ENCODE results near the gene FBXL17. TPM values are rescaled to one million over a fixed set of nuclear protein-coding genes. Genes with fewer than 3 reads are reported as not detected.

FBXL17 gene
- total RNA-seq, 2 donors from 2014 or later: 24.8 to 58.2 TPM

GRCh38 chr5:108196276-108196675 is 185.6 kb downstream of the FBXL17 start:
- peaks cover 0 to 11% of the 10 kb centered on the region in 2 donors for H3K4me1 ChIP-seq (ENCODE audit: control insufficient read depth in 1 of 2, low read depth in 2 of 2)
- no peak for DNase-seq (ENCODE audit: low spot score)
- no peak for ATAC-seq (ENCODE audit: insufficient number of reproducible peaks, low FRiP score, low read depth)

DNA sequence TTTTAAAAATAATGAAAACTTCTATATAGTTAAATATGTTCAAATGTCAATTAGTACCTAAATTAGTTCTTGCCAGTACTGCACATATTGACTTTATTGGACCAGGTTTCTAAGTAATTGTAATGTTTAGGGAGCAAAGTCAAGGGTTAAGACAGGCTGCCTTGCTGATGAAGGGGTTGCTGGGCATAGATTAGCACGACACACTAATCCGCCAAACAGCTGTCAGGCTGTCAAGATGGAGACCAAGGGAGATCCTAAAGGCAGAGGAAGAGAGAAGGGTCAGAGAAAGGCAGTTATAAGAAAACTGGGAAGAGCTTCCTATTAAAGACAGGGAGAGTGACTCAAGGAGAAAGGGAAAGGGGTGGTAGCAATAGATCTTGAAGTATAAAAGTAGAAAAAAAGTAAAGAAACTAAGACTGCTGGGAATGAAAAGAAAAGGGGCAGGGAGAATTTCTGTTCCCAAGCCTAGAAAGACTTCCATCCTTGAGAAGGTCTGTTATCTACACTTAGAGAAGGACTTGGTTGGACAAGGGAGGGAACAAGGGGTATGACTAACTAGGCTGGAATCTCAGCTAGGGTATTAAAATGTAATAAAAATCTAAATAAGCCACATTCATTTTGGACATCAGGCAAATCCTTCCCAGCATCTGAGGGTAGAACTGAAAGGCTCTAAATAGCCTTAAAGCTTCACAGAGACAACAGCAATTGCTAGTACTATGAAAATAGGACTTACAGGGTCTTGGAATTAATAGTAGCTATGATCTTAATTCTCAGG is 188.7 kb downstream of the FBXL17 start:
- no peaks in the 10 kb centered on the region for H3K36me3 ChIP-seq
- peaks cover 0 to 11% of the 10 kb centered on the region in 2 donors for H3K4me1 ChIP-seq (ENCODE audit: control insufficient read depth in 1 of 2, low read depth in 2 of 2)
- H3K4me3 ChIP-seq: no peak overlapping the region
- H3K27ac ChIP-seq: peak overlapping the region in 1 of 2 donors; percentile 61
- no peak for TF ChIP-seq CTCF (IDR thresholded peaks at IDR 0.05)
- H3K9me3 ChIP-seq: no peaks in the 10 kb centered on the region
- ATAC-seq (ENCODE audit: insufficient number of reproducible peaks, low FRiP score, low read depth) (no peak), DNase-seq (ENCODE audit: low spot score) (no peak)
- no peaks in the 10 kb centered on the region for H3K27me3 ChIP-seq (replicated peaks; ENCODE audit: insufficient read depth)

More at GRCh38 chr5:108196276-108196675, 185.6 kb downstream of the FBXL17 start:
- H3K27ac ChIP-seq: no peak overlapping the region
- no peaks in the 10 kb centered on the region for H3K9me3 ChIP-seq
- no peak for TF ChIP-seq CTCF (IDR thresholded peaks at IDR 0.05)
- no peaks in the 10 kb centered on the region for H3K36me3 ChIP-seq
- no peaks in the 10 kb centered on the region for H3K27me3 ChIP-seq (replicated peaks; ENCODE audit: insufficient read depth)
- no peak overlapping the region for H3K4me3 ChIP-seq

- no peaks in the 10 kb centered on the region for H3K36me3 ChIP-seq
- H3K4me3 ChIP-seq: no peak overlapping the region
- no peak for TF ChIP-seq CTCF (IDR thresholded peaks at IDR 0.05)
- no peaks in the 10 kb centered on the region for H3K9me3 ChIP-seq
- DNase-seq (ENCODE audit: low spot score): no peak
- ATAC-seq (ENCODE audit: insufficient number of reproducible peaks, low FRiP score, low read depth): no peak
- H3K4me1 ChIP-seq (ENCODE audit: control insufficient read depth in 1 of 2, low read depth in 2 of 2): peaks cover 9 to 13% of the 10 kb centered on the region in 2 donors
- H3K27ac ChIP-seq: no peak overlapping the region
- no peaks in the 10 kb centered on the region for H3K27me3 ChIP-seq (replicated peaks; ENCODE audit: insufficient read depth)
These were observed 197.0 kb downstream of the FBXL17 start for GRCh38 chr5:108184940-108185339.

DNA sequence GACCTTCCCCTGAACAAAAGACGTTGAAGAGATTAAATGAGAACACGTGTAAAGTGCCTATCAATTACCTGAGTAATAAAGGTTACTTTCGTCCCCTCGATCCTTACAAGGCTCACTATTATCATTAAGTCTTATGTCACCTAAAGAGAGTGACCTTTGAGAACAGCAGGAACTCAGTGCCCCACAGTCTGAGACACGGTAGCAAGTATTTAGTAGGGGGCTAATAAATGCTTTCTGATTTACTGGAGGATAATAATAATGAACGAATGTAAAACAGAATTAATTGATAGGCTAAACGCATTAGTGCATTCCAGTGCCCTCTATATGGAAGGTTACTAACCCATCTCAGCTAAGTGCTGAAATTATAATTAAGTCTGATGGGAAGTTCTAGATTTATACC is 199.9 kb downstream of the FBXL17 start:
- TF ChIP-seq CTCF (IDR thresholded peaks at IDR 0.05): no peak
- no peaks in the 10 kb centered on the region for H3K36me3 ChIP-seq
- peaks cover 10 to 13% of the 10 kb centered on the region in 2 donors for H3K4me1 ChIP-seq (ENCODE audit: control insufficient read depth in 1 of 2, low read depth in 2 of 2)
- no peak overlapping the region for H3K4me3 ChIP-seq
- no peak overlapping the region for H3K27ac ChIP-seq
- ATAC-seq (ENCODE audit: insufficient number of reproducible peaks, low FRiP score, low read depth): no peak
- no peaks in the 10 kb centered on the region for H3K9me3 ChIP-seq
- H3K27me3 ChIP-seq (replicated peaks; ENCODE audit: insufficient read depth): no peaks in the 10 kb centered on the region
- DNase-seq (ENCODE audit: low spot score): no peak

- Histone ChIP-seq H3K4me1 (ENCODE audit: control insufficient read depth in 1 of 2, low read depth in 2 of 2) (no peaks in the 10 kb centered on the region), H3K9me3 (no peaks in the 10 kb centered on the region), H3K27me3 (replicated peaks; ENCODE audit: insufficient read depth) (no peaks in the 10 kb centered on the region), H3K36me3 (no peaks in the 10 kb centered on the region), H3K4me3 (no peak overlapping the region), H3K27ac (no peak overlapping the region)
- TF ChIP-seq CTCF (IDR thresholded peaks at IDR 0.05): no peak
- ATAC-seq (ENCODE audit: insufficient number of reproducible peaks, low FRiP score, low read depth) (no peak), DNase-seq (ENCODE audit: low spot score) (no peak)
These were observed 207.6 kb downstream of the FBXL17 start for GRCh38 chr5:108174286-108174685.
